GM12892 (cell line): ENCODE measurements around the gene TLN1.

Source experiments
- POLR2A ChIP-seq: IDR thresholded peaks from 2 replicates; pipeline ENCODE4 v1.6.1; 2011; ENCODE audit warnings: low read depth, low read length, control low read depth
- TAF1 ChIP-seq: IDR thresholded peaks from 2 replicates; pipeline ENCODE4 v1.6.1; 2011; ENCODE audit warnings: low read depth, mild to moderate bottlenecking, control low read depth, low read length, borderline replicate concordance

DNA sequence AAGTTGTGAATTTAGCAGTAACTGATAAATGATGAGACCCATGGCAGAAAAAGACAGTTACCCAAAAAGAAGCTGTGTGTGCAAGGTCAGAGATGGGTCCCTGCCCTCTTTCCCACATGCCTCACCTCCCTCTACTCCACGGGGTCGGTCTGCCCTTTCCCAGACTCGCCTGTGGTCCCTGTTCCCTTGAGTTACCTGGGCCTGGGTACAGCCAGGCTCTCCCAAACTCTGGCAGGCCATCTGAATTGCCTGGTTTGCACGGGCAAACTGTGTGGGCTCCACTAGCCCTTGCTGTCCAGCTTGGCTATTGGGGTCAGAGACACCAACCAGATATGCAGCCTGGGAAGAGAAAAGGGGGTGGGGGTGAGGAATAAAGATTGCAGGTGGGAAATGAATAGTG, 23.8 kb downstream of the TLN1 start:
- TF ChIP-seq TAF1 = no peak
- TF ChIP-seq POLR2A = no peak
